ENCODE results near the gene IL1B.
A peak's percentile ranks its signal among the peaks of the same experiment; 100 is the strongest.

IL1B gene

GRCh38 chr2:112794131-112794733, 42.3 kb downstream of the IL1B start:
- no peaks in the 10 kb centered on the region for H3K36me3 ChIP-seq (ENCODE audit: insufficient read depth, insufficient read length, low read length)
- no peak for DNase-seq (ENCODE audit: low read depth, low spot score)
- TF ChIP-seq ZNF274 (IDR thresholded peaks at IDR 0.05; ENCODE audit: low read depth, low read length) (no peak), YY1 (IDR thresholded peaks at IDR 0.05; ENCODE audit: insufficient read depth, insufficient read length) (no peak)
- H3K9ac ChIP-seq (ENCODE audit: insufficient read length, low read depth), result no peak overlapping the region
- no peak overlapping the region for H3K4me3 ChIP-seq (ENCODE audit: insufficient read length, low read depth)
- peaks cover 5% of the 10 kb centered on the region for H3K4me1 ChIP-seq (ENCODE audit: insufficient read depth, insufficient read length)
- H3K9me3 ChIP-seq (ENCODE audit: insufficient read depth, low read length), result no peaks in the 10 kb centered on the region
- H3K27me3 ChIP-seq (ENCODE audit: insufficient read depth, insufficient read length), result no peaks in the 10 kb centered on the region

- no peak for DNase-seq (ENCODE audit: low read depth, low spot score)
- H3K9me3 ChIP-seq (ENCODE audit: insufficient read depth, low read length), result no peaks in the 10 kb centered on the region
- H3K27me3 ChIP-seq (ENCODE audit: insufficient read depth, insufficient read length), result no peaks in the 10 kb centered on the region
- H3K4me1 ChIP-seq (ENCODE audit: insufficient read depth, insufficient read length), result peaks cover 5% of the 10 kb centered on the region
- TF ChIP-seq YY1 (IDR thresholded peaks at IDR 0.05; ENCODE audit: insufficient read depth, insufficient read length) (no peak), ZNF274 (IDR thresholded peaks at IDR 0.05; ENCODE audit: low read depth, low read length) (no peak), SUZ12 (IDR thresholded peaks at IDR 0.05; ENCODE audit: extremely low read depth, insufficient read depth, insufficient read length) (no peak)
- no peaks in the 10 kb centered on the region for H3K36me3 ChIP-seq (ENCODE audit: insufficient read depth, insufficient read length, low read length)
- no peak overlapping the region for H3K4me3 ChIP-seq (ENCODE audit: insufficient read length, low read depth)
- no peak overlapping the region for H3K9ac ChIP-seq (ENCODE audit: insufficient read length, low read depth)
These were observed 43.1 kb downstream of the IL1B start for GRCh38 chr2:112793449-112793978.

GRCh38 chr2:112792419-112792818, 44.2 kb downstream of the IL1B start:
- no peaks in the 10 kb centered on the region for H3K9me3 ChIP-seq (ENCODE audit: insufficient read depth, low read length)
- no peaks in the 10 kb centered on the region for H3K27me3 ChIP-seq (ENCODE audit: insufficient read depth, insufficient read length)
- TF ChIP-seq ZNF274 (IDR thresholded peaks at IDR 0.05; ENCODE audit: low read depth, low read length) (no peak), SUZ12 (IDR thresholded peaks at IDR 0.05; ENCODE audit: extremely low read depth, insufficient read depth, insufficient read length) (no peak), YY1 (IDR thresholded peaks at IDR 0.05; ENCODE audit: insufficient read depth, insufficient read length) (no peak)
- H3K36me3 ChIP-seq (ENCODE audit: insufficient read depth, insufficient read length, low read length), result no peaks in the 10 kb centered on the region
- H3K9ac ChIP-seq (ENCODE audit: insufficient read length, low read depth), result no peak overlapping the region
- H3K4me1 ChIP-seq (ENCODE audit: insufficient read depth, insufficient read length), result peaks cover 5% of the 10 kb centered on the region
- H3K4me3 ChIP-seq (ENCODE audit: insufficient read length, low read depth), result no peak overlapping the region
- DNase-seq (ENCODE audit: low read depth, low spot score), result no peak

- no peak for DNase-seq (ENCODE audit: low read depth, low spot score)
- peaks cover 5% of the 10 kb centered on the region for H3K4me1 ChIP-seq (ENCODE audit: insufficient read depth, insufficient read length)
- TF ChIP-seq YY1 (IDR thresholded peaks at IDR 0.05; ENCODE audit: insufficient read depth, insufficient read length) (no peak), ZNF274 (IDR thresholded peaks at IDR 0.05; ENCODE audit: low read depth, low read length) (no peak), SUZ12 (IDR thresholded peaks at IDR 0.05; ENCODE audit: extremely low read depth, insufficient read depth, insufficient read length) (no peak)
- H3K36me3 ChIP-seq (ENCODE audit: insufficient read depth, insufficient read length, low read length), result no peaks in the 10 kb centered on the region
- H3K27me3 ChIP-seq (ENCODE audit: insufficient read depth, insufficient read length), result no peaks in the 10 kb centered on the region
- H3K9me3 ChIP-seq (ENCODE audit: insufficient read depth, low read length), result no peaks in the 10 kb centered on the region
- H3K4me3 ChIP-seq (ENCODE audit: insufficient read length, low read depth), result no peak overlapping the region
- no peak overlapping the region for H3K9ac ChIP-seq (ENCODE audit: insufficient read length, low read depth)
These were observed 44.8 kb downstream of the IL1B start for GRCh38 chr2:112791693-112792230.

- Histone ChIP-seq H3K27me3 (ENCODE audit: insufficient read depth, insufficient read length) (no peaks in the 10 kb centered on the region), H3K9me3 (ENCODE audit: insufficient read depth, low read length) (no peaks in the 10 kb centered on the region), H3K9ac (ENCODE audit: insufficient read length, low read depth) (no peak overlapping the region), H3K4me1 (ENCODE audit: insufficient read depth, insufficient read length) (peaks cover 5% of the 10 kb centered on the region), H3K4me3 (ENCODE audit: insufficient read length, low read depth) (no peak overlapping the region), H3K36me3 (ENCODE audit: insufficient read depth, insufficient read length, low read length) (no peaks in the 10 kb centered on the region)
- peak; percentile 35 for DNase-seq (ENCODE audit: low read depth, low spot score)
- no peak for TF ChIP-seq YY1 (IDR thresholded peaks at IDR 0.05; ENCODE audit: insufficient read depth, insufficient read length)
- TF ChIP-seq SUZ12 (IDR thresholded peaks at IDR 0.05; ENCODE audit: extremely low read depth, insufficient read depth, insufficient read length), result no peak
- no peak for TF ChIP-seq ZNF274 (IDR thresholded peaks at IDR 0.05; ENCODE audit: low read depth, low read length)
These were observed 45.6 kb downstream of the IL1B start for GRCh38 chr2:112791019-112791418.

GRCh38 chr2:112790305-112790704, 46.3 kb downstream of the IL1B start:
- TF ChIP-seq SUZ12 (IDR thresholded peaks at IDR 0.05; ENCODE audit: extremely low read depth, insufficient read depth, insufficient read length) (no peak), ZNF274 (IDR thresholded peaks at IDR 0.05; ENCODE audit: low read depth, low read length) (no peak), YY1 (IDR thresholded peaks at IDR 0.05; ENCODE audit: insufficient read depth, insufficient read length) (no peak)

GRCh38 chr2:112789186-112789585, 47.4 kb downstream of the IL1B start:
- H3K9ac ChIP-seq (ENCODE audit: insufficient read length, low read depth), result no peak overlapping the region
- no peak overlapping the region for H3K4me3 ChIP-seq (ENCODE audit: insufficient read length, low read depth)

More at GRCh38 chr2:112790305-112790704, 46.3 kb downstream of the IL1B start:
- Histone ChIP-seq H3K36me3 (ENCODE audit: insufficient read depth, insufficient read length, low read length) (no peaks in the 10 kb centered on the region), H3K9me3 (ENCODE audit: insufficient read depth, low read length) (no peaks in the 10 kb centered on the region), H3K9ac (ENCODE audit: insufficient read length, low read depth) (no peak overlapping the region), H3K4me1 (ENCODE audit: insufficient read depth, insufficient read length) (peaks cover 5% of the 10 kb centered on the region), H3K4me3 (ENCODE audit: insufficient read length, low read depth) (no peak overlapping the region), H3K27me3 (ENCODE audit: insufficient read depth, insufficient read length) (no peaks in the 10 kb centered on the region)
- no peak for DNase-seq (ENCODE audit: low read depth, low spot score)

More at GRCh38 chr2:112789186-112789585, 47.4 kb downstream of the IL1B start:
- Histone ChIP-seq H3K36me3 (ENCODE audit: insufficient read depth, insufficient read length, low read length) (no peaks in the 10 kb centered on the region), H3K27me3 (ENCODE audit: insufficient read depth, insufficient read length) (no peaks in the 10 kb centered on the region), H3K4me1 (ENCODE audit: insufficient read depth, insufficient read length) (peaks cover 5% of the 10 kb centered on the region), H3K9me3 (ENCODE audit: insufficient read depth, low read length) (no peaks in the 10 kb centered on the region)
- no peak for TF ChIP-seq SUZ12 (IDR thresholded peaks at IDR 0.05; ENCODE audit: extremely low read depth, insufficient read depth, insufficient read length)
- TF ChIP-seq ZNF274 (IDR thresholded peaks at IDR 0.05; ENCODE audit: low read depth, low read length), result no peak
- no peak for TF ChIP-seq YY1 (IDR thresholded peaks at IDR 0.05; ENCODE audit: insufficient read depth, insufficient read length)
- no peak for DNase-seq (ENCODE audit: low read depth, low spot score)
